ENCODE measurements around the gene AGAP4.
"Not testable (repeated sequence)": the region's sequence is repeated elsewhere in the genome, so short reads cannot be mapped to it uniquely, and the experiment has no call there.

Gene AGAP4

DNA sequence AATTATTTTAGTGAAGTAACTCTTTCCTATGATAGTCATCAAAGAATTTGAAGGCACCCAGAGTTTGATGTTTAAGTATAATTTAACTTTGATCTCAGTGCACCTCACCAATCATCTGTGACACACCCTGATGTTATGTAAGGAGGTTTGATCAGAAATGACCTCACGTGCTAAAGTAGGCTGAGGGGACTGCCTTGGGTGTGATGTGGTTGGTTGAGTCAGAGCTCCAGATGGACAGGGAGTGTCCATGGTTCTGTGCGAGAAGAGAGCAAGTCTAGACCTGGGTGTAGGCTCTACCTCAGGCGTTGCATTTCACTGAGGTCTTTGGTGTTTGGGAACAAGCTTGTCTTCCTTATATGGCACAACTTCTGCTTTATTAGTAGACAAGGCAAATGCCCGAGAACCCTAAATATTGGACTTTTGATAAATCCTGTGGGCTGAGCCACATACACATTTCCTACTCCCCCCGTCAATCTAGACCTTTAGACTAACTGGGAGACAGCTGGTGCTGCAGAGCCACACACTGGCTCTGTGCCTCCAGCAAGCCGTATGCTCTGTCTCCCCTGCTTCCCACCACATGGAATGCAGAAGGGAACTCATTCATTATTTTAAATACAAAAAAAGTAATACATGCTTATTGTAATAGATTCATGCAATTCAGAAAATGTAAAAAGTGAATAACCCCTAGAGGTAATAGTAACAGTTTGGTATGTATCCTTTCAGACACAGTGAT lies 56.4 kb downstream of the AGAP4 start:
- DNase-seq (ENCODE audit: low read depth): not testable (repeated sequence)

DNA sequence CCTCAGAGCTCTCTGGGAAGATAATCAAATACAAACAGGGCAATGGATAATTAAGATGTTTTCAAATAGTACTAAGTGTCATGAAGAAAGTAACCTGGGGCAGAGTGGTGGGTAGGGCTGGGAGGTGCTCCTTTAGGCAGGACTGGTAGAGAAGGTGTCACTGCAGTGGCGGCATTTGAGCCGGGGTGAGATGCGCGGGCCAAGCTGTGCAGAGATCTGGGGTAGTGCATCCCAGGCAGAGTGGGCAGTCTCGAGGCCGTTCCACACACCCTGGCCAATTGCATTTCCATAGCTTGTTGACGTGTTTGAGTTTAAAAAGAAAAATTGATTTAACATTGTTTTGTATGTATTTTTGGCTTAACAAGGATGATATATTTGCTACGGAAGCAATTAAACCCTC lies 57.3 kb downstream of the AGAP4 start:
- DNase-seq (ENCODE audit: low read depth): not testable (repeated sequence)

DNA sequence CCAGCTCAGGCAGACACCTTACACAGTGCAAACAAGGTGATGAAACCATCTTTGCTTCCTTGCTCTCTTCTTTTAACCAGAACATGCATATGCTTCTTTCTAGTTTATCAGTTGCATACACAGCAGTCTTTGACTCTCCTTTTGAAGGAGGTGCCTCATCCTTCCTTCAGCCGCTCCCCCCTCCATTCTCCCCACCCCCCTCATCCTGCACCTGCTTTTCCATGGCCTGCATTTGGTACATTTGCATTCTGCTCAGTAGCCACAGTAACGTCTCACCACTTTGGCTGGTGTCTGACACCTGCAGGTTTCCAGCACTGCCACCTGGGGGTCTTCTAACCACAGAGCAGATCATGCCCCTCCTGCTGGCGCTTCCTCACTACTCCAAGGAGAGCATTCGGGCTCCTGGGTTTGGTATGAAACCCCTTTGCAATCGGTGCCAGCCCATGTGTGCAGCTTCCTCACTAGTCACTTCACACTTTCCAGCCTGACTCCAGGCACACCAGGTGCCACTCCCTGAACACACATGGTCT lies 60.0 kb downstream of the AGAP4 start:
- DNase-seq (ENCODE audit: low read depth): not testable (repeated sequence)

DNA sequence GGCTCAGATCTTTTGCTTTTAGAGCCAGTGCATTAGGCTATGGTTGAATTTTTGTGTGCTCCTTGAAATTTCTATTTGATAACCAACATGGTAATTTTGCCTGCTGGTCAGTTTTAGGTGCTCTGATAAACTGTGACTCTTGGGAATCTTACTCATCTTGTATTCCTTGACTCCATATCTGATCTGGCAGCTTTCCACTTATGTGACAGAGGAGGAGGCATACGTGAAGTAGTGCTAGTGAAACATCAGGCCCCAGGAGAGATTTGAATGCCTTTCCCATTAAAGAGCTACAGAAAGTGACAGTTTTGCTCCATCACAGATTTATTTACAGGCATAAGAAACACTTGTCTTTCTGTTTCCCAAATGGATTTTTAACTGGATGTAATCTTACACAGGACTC lies 61.1 kb downstream of the AGAP4 start:
- DNase-seq (ENCODE audit: low read depth): not testable (repeated sequence)

Data from activated gamma-delta T cell treated with anti-CD3 and anti-CD28 coated beads, Interleukin-2, amount 50 U/mL, for 16 hours (primary cell).